ENCODE data around the gene ESRRA. TPM values are rescaled to one million over a fixed set of nuclear protein-coding genes. Genes with fewer than 3 reads are reported as not detected.
A peak's percentile ranks its signal among the peaks of the same experiment; 100 is the strongest.

The ESRRA gene
- total and polyA plus RNA-seq, 2 of the 13 experiments (the other 11 are each of a cell fraction or from before 2014, with no cell fraction given): 18.1 to 36.3 TPM

DNA sequence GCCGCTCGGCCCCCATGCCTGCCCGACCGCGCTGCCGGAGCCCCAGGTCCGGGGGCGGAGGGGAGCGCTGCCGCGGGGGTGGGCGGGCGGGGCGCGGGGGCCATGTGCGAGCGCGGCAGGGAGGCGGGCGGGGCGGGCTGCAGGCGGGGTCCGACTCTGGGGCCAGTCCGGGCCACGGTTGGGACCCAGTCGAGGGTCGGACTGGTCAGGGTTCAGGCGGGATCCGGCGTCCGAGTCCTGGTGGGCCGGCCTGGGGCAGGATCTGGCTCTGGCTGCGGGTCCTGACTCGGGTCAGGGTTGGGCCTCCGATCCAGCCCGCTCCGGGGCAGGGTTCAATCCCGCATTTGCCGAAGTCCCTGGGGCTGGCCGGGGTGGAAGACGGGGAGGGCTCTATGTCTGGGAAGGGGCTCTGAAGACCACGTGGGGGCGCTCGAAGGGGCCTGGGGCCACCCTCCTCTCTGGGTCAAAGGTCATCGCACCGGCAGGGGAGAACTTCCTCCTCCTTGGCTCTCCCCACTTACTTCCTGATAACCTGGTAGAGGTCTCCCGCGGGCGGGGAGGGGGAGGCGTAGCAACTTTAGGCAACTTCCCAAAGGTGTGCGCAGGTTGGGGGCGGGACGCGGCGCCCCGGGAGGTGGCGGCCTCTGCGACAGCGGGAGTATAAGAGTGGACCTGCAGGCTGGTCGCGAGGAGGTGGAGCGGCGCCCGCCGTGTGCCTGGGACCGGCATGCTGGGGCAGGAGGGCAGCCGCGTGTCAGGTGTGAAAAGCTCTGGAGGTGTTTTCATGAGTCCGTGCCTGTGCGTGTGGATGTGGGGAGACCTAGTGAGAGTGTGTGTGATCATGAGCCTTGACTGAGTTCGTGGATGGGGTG, 603 bp downstream of the ESRRA start (continued):
- TF ChIP-seq, protein P1, sequence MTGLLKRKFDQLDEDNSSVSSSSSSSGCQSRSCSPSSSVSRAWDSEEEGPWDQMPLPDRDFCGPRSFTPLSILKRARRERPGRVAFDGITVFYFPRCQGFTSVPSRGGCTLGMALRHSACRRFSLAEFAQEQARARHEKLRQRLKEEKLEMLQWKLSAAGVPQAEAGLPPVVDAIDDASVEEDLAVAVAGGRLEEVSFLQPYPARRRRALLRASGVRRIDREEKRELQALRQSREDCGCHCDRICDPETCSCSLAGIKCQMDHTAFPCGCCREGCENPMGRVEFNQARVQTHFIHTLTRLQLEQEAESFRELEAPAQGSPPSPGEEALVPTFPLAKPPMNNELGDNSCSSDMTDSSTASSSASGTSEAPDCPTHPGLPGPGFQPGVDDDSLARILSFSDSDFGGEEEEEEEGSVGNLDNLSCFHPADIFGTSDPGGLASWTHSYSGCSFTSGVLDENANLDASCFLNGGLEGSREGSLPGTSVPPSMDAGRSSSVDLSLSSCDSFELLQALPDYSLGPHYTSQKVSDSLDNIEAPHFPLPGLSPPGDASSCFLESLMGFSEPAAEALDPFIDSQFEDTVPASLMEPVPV (CRISPR knock-in tag; IDR thresholded peaks at IDR 0.05): 0 out of 2 replicates have a peak, but pooled peaks have one; percentile 35
- TF ChIP-seq ZNF224 (CRISPR knock-in tag; IDR thresholded peaks at IDR 0.05) (0 out of 2 replicates have a peak, but pooled peaks have one; percentile 52), ZNF792 (CRISPR knock-in tag; IDR thresholded peaks at IDR 0.05) (peak; percentile 75), IRF2 (CRISPR knock-in tag; IDR thresholded peaks at IDR 0.05) (peak; percentile 33; the same call in 1 of the 2 replicates), ZNF790 (CRISPR knock-in tag; IDR thresholded peaks at IDR 0.05; ENCODE audit: borderline replicate concordance) (peak; percentile 3; the same call in 1 of the 2 replicates), ZNF770 (CRISPR knock-in tag; IDR thresholded peaks at IDR 0.05) (peak; percentile 52; the same call in 1 of the 2 replicates), GATAD1 (CRISPR knock-in tag; IDR thresholded peaks at IDR 0.05) (peak; percentile 69), NCOR1 (IDR thresholded peaks at IDR 0.05; ENCODE audit: borderline replicate concordance, low read length) (0 out of 2 replicates have a peak, but pooled peaks have one; percentile 69), ADNP (CRISPR knock-in tag; IDR thresholded peaks at IDR 0.05) (no peak), SKIL (CRISPR knock-in tag; IDR thresholded peaks at IDR 0.05; ENCODE audit: borderline replicate concordance) (no peak), CREM (IDR thresholded peaks at IDR 0.05) (peak; percentile 35; the same call in 1 of the 2 replicates), CREM (CRISPR knock-in tag; IDR thresholded peaks at IDR 0.05) (no peak), ZNF577 (CRISPR knock-in tag; IDR thresholded peaks at IDR 0.05; ENCODE audit: borderline replicate concordance, low read depth) (no peak), HOXD1 (CRISPR knock-in tag; IDR thresholded peaks at IDR 0.05) (0 out of 2 replicates have a peak, but pooled peaks have one; percentile 40), HES4 (CRISPR knock-in tag; IDR thresholded peaks at IDR 0.05; ENCODE audit: borderline replicate concordance) (peak; percentile 59), UBTF (CRISPR knock-in tag; IDR thresholded peaks at IDR 0.05) (peak; percentile 87)
- TF ChIP-seq, protein P2, sequence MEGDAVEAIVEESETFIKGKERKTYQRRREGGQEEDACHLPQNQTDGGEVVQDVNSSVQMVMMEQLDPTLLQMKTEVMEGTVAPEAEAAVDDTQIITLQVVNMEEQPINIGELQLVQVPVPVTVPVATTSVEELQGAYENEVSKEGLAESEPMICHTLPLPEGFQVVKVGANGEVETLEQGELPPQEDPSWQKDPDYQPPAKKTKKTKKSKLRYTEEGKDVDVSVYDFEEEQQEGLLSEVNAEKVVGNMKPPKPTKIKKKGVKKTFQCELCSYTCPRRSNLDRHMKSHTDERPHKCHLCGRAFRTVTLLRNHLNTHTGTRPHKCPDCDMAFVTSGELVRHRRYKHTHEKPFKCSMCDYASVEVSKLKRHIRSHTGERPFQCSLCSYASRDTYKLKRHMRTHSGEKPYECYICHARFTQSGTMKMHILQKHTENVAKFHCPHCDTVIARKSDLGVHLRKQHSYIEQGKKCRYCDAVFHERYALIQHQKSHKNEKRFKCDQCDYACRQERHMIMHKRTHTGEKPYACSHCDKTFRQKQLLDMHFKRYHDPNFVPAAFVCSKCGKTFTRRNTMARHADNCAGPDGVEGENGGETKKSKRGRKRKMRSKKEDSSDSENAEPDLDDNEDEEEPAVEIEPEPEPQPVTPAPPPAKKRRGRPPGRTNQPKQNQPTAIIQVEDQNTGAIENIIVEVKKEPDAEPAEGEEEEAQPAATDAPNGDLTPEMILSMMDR (CRISPR knock-in tag; IDR thresholded peaks at IDR 0.05): peak; percentile 90
